Lung (tissue), 16 donors: ENCODE measurements around the gene OR13C3. TPM values are rescaled to one million over a fixed set of nuclear protein-coding genes. Genes with fewer than 3 reads are reported as not detected.

Experiments used
- ATAC-seq: fragments of 200-7000 bp; cut with Tn5 transposase; one replicate; pipeline ENCODE4 v1.9.1; 2020; ENCODE audit warnings: moderate number of reproducible peaks; ENCODE audit not compliant: insufficient read depth, low FRiP score
- DNase-seq, 3 donors: peaks; one replicate each; pipeline ENCODE4 v3.0.0-alpha.2; 2013 to 2017
- H3K27ac ChIP-seq, 2 donors: one replicate each; pipeline ENCODE4 v1.5.1; 2013; ENCODE audit warnings: mild to moderate bottlenecking in 2 of 2, moderate library complexity in 2 of 2, control low read depth in 1 of 2, inconsistent platforms in 1 of 2, low read depth in 1 of 2, low read length in 1 of 2
- H3K27me3 ChIP-seq, 3 donors: one replicate each; pipeline ENCODE4 v1.5.1; 2013; ENCODE audit warnings: low read length in 2 of 3; ENCODE audit not compliant: control insufficient read depth in 3 of 3, insufficient read depth in 3 of 3
- H3K36me3 ChIP-seq, 4 donors: one replicate each; pipeline ENCODE4 v1.5.1; 2013; ENCODE audit warnings: low read length in 4 of 4, mild to moderate bottlenecking in 1 of 4, moderate library complexity in 1 of 4; ENCODE audit not compliant: control insufficient read depth in 4 of 4, insufficient read depth in 4 of 4
- H3K4me1 ChIP-seq, 5 donors: one replicate each; pipeline ENCODE4 v1.5.1; 2013; ENCODE audit warnings: low read length in 5 of 5, mild to moderate bottlenecking in 2 of 5, moderate library complexity in 1 of 5; ENCODE audit not compliant: control insufficient read depth in 5 of 5, insufficient read depth in 5 of 5
- H3K4me3 ChIP-seq: one replicate; pipeline ENCODE4 v1.5.1; 2013; ENCODE audit warnings: mild to moderate bottlenecking, control low read depth, moderate library complexity
- H3K9ac ChIP-seq, 2 donors: one replicate each; pipeline ENCODE4 v1.5.1; 2013; ENCODE audit warnings: low read length in 2 of 2, control low read depth in 1 of 2; ENCODE audit not compliant: insufficient read depth in 1 of 2
- H3K9me3 ChIP-seq, 4 donors: one replicate each; pipeline ENCODE4 v1.5.1; 2013; ENCODE audit warnings: low read length in 3 of 4, mild to moderate bottlenecking in 1 of 4, moderate library complexity in 1 of 4; ENCODE audit not compliant: control insufficient read depth in 4 of 4, insufficient read depth in 3 of 4
- WGBS, 2 donors: extraction: QIAGEN DNeasy Blood & Tissue Kit; methylation state at CpG; one replicate each; pipeline ENCODE4 v1.1.7; 2013; 5-methylcytosine and 5-hydroxymethylcytosine counted together
- long read RNA-seq, 5 donors: transcript quantifications; one replicate each; lab custom pipeline, GENCODE V29; 2026
- polyA plus RNA-seq, 2 donors: library from polyadenylated mRNA; stranded (reverse); fragments of 200-250 nt; gene quantifications; one replicate each; pipeline ENCODE4 v1.2.1, GENCODE V29; 2013
- total RNA-seq, 2 donors: library from RNA; depleted of rRNA in 1 of 2; stranded (reverse); fragments of >200 nt in 1 of 2; gene quantifications; one replicate each; pipeline ENCODE4 v1.2.1, GENCODE V29; 2014 to 2021
- TF ChIP-seq, protein P1 (sequence below): IDR thresholded peaks from 2 replicates; pipeline ENCODE4 v1.5.1; 2012; ENCODE audit warnings: mild to moderate bottlenecking; ENCODE audit errors: control extremely low read depth, extremely low read depth
- donor health status: control.
- donor health status: control.
- donor health status: Bipolar disorder and iron deficiency.
- donor health status: healthy.
- donor health status: DM: yes; HTN: yes; CAD: no.

The OR13C3 gene
- total RNA-seq (not detected), polyA plus RNA-seq (not detected)
- long read RNA-seq, donor 1 = 0 reads
- long read RNA-seq, donor 2 = 0 reads
- long read RNA-seq, donor 3 = 0 reads
- long read RNA-seq, donor 4 = 0 reads
- long read RNA-seq, donor 5 = 0 reads

DNA sequence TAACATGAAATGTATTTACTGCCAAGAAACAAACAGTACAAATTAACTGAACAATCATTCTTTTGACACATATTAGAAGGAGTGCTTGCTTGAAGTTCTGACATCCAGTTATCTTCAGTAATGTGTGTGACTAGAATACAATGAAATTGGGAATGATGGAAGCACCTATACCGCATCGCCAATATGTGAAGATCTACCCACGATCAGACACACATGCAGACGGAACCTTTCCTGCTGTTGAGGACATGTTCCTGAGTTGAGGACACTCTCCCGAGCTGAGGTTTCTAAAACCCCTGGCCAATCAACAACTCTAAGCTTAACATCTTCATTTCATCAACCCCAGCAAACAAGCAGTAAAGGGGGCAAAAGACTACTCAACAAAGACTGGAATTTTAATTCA lies at the start of gene OR13C3:
Gene OR13C3, minus strand, starts transcription at position 101 of the 400 bp plus-strand sequence. CDS start 133 bp downstream, outside the sequence.
- Histone ChIP-seq H3K4me3 (no peak within 1 kb of the TSS), H3K9ac (no peak within 1 kb of the TSS), H3K36me3 (no peaks in the 10 kb centered on the region), H3K27me3 (no peaks in the 10 kb centered on the region), H3K9me3 (no peaks in the 10 kb centered on the region), H3K27ac (no peak within 1 kb of the TSS), H3K4me1 (no peaks in the 10 kb centered on the region)
- no peak for DNase-seq
- TF ChIP-seq, protein P1, sequence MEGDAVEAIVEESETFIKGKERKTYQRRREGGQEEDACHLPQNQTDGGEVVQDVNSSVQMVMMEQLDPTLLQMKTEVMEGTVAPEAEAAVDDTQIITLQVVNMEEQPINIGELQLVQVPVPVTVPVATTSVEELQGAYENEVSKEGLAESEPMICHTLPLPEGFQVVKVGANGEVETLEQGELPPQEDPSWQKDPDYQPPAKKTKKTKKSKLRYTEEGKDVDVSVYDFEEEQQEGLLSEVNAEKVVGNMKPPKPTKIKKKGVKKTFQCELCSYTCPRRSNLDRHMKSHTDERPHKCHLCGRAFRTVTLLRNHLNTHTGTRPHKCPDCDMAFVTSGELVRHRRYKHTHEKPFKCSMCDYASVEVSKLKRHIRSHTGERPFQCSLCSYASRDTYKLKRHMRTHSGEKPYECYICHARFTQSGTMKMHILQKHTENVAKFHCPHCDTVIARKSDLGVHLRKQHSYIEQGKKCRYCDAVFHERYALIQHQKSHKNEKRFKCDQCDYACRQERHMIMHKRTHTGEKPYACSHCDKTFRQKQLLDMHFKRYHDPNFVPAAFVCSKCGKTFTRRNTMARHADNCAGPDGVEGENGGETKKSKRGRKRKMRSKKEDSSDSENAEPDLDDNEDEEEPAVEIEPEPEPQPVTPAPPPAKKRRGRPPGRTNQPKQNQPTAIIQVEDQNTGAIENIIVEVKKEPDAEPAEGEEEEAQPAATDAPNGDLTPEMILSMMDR = no peak
- ATAC-seq = no peak
- 91 to 94% methylated on average over 5 of the region's 5 CpGs for WGBS, 2 donors

DNA sequence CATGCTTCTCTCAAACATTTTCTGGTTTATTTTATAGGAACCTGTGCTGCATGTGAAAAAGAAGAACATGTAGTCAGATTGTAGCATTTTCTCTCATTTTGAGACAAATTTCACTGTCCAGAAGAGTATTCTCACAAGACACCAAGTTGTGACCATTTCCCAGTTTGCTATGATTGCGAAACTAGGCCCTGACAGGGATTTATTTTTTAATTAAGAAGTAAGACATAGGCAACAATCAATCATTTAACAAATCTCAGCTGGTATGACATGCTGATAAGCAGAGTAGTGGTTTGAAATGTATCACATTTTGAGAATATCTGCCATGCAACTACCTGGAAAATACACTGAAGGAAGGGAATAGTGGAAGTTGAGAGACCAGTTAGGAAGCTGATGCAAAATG lies 43.9 kb upstream of the OR13C3 start:
- TF ChIP-seq, protein P1 = no peak
- Histone ChIP-seq H3K27ac (no peak overlapping the region), H3K27me3 (no peaks in the 10 kb centered on the region), H3K9me3 (no peaks in the 10 kb centered on the region), H3K4me1 (no peaks in the 10 kb centered on the region), H3K4me3 (no peak overlapping the region), H3K9ac (no peak overlapping the region), H3K36me3 (no peaks in the 10 kb centered on the region)
- WGBS, 2 donors = 86 to 92% methylated on average over 1 of the region's 1 CpG
- ATAC-seq (no peak), DNase-seq (no peak)

GRCh38 chr9:104577263-104577662 lies 40.6 kb upstream of the OR13C3 start:
- no peaks in the 10 kb centered on the region for H3K9me3 ChIP-seq
- no peak overlapping the region for H3K4me3 ChIP-seq
- no peaks in the 10 kb centered on the region for H3K4me1 ChIP-seq
- DNase-seq = no peak
- no peaks in the 10 kb centered on the region for H3K36me3 ChIP-seq
- ATAC-seq = no peak
- no peak overlapping the region for H3K27ac ChIP-seq
- H3K9ac ChIP-seq = no peak overlapping the region
- 83 to 91% methylated on average over 5 of the region's 5 CpGs for WGBS, 2 donors
- TF ChIP-seq, protein P1 = no peak
- no peaks in the 10 kb centered on the region for H3K27me3 ChIP-seq

- WGBS, 2 donors = 80 to 87% methylated on average over 2 of the region's 2 CpGs
- H3K36me3 ChIP-seq = no peaks in the 10 kb centered on the region
Measured at GRCh38 chr9:104575456-104575855, 38.8 kb upstream of the OR13C3 start.

More at GRCh38 chr9:104575456-104575855, 38.8 kb upstream of the OR13C3 start:
- ATAC-seq (no peak), DNase-seq (no peak)
- TF ChIP-seq, protein P1 = no peak
- Histone ChIP-seq H3K9ac (no peak overlapping the region), H3K4me3 (no peak overlapping the region), H3K4me1 (no peaks in the 10 kb centered on the region), H3K27ac (no peak overlapping the region), H3K9me3 (peaks cover 0 to 4% (median 0%) of the 10 kb centered on the region in 4 donors), H3K27me3 (no peaks in the 10 kb centered on the region)
